WTC11 (cell line): Measurements from ENCODE around the gene EML4.

Experiments
- CREB1 ChIP-seq: sonication (generic); formaldehyde crosslinking; IDR thresholded peaks from 2 replicates; pipeline ENCODE4 v1.8.0; 2023; ENCODE audit warnings: mild to moderate bottlenecking, missing genetic modification reagents
- ZBTB21 ChIP-seq: sonication (generic); formaldehyde crosslinking; IDR thresholded peaks from 2 replicates; pipeline ENCODE4 v1.8.1; 2023; ENCODE audit warnings: mild to moderate bottlenecking, missing genetic modification reagents, borderline replicate concordance
- TF ChIP-seq, protein P1 (sequence below): fragments of 200-600 bp; IDR thresholded peaks from 2 replicates; pipeline ENCODE4 v1.8.0; 2022; ENCODE audit warnings: antibody characterized with exemption

DNA sequence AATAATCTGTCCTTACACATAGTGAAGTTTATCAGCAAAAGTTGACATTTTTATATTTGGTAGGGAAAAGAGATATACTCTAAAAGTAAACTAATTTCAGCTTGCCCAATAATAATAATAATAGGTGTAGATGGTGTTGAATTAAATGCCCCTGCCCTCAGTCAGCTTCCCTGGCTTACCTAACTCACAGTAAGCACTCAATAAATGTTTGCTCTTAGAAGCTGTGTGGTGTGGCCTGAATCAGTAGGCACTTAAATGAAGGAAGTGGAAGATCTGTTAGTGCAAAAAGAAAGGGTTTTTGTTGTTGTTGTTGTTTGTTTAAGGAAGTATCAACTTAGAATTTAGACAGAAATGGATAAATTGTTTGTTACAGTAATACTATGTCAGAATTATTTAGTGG lies 36.2 kb downstream of the EML4 start:
- TF ChIP-seq CREB1 (CRISPR knock-in tag) (no peak), ZBTB21 (no peak)
- TF ChIP-seq, protein P1, sequence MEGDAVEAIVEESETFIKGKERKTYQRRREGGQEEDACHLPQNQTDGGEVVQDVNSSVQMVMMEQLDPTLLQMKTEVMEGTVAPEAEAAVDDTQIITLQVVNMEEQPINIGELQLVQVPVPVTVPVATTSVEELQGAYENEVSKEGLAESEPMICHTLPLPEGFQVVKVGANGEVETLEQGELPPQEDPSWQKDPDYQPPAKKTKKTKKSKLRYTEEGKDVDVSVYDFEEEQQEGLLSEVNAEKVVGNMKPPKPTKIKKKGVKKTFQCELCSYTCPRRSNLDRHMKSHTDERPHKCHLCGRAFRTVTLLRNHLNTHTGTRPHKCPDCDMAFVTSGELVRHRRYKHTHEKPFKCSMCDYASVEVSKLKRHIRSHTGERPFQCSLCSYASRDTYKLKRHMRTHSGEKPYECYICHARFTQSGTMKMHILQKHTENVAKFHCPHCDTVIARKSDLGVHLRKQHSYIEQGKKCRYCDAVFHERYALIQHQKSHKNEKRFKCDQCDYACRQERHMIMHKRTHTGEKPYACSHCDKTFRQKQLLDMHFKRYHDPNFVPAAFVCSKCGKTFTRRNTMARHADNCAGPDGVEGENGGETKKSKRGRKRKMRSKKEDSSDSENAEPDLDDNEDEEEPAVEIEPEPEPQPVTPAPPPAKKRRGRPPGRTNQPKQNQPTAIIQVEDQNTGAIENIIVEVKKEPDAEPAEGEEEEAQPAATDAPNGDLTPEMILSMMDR = no peak
